Stomach (tissue), 4 donors: Measurements from ENCODE around the gene OR6C4.

Source experiments
- CTCF ChIP-seq, 7 experiments: fragments of 450-650 bp in 4 of 7; fragments of 200-600 bp in 3 of 7; sonication (generic) in 3 of 7; IDR thresholded peaks; one replicate each; pipeline ENCODE4 v1.5.1; 2016 to 2019; ENCODE audit warnings: antibody characterized with exemption in 7 of 7, control low read depth in 2 of 7, mild to moderate bottlenecking in 1 of 7
- POLR2A ChIP-seq, 4 donors: fragments of 450-650 bp; IDR thresholded peaks; one replicate each; pipeline ENCODE4 v1.6.1; 2016; ENCODE audit warnings: antibody characterized with exemption in 4 of 4, control low read depth in 2 of 4, mild to moderate bottlenecking in 1 of 4, moderate library complexity in 1 of 4

GRCh38 chr12:55515696-55516095, 33.7 kb upstream of the OR6C4 start:
- TF ChIP-seq CTCF (IDR thresholded peaks at IDR 0.05) = no peak
- no peak for TF ChIP-seq POLR2A (IDR thresholded peaks at IDR 0.05)
